GM08714 (cell line): Measurements from ENCODE around the gene STXBP4.

ENCODE experiments used
- H3K4me3 ChIP-seq: fragments of 200-500 bp; sonication (Bioruptor generic); 2 replicates; pipeline ENCODE4 v1.5.1; 2014; ENCODE audit warnings: mild to moderate bottlenecking, low read length, inconsistent platforms
- ZNF274 ChIP-seq: IDR thresholded peaks from 2 replicates; pipeline ENCODE4 v1.6.1; 2012; ENCODE audit warnings: mild to moderate bottlenecking, low read depth, low read length

STXBP4 gene

GRCh38 chr17:54950116-54950515, 18.4 kb upstream of the STXBP4 start:
- no peak for TF ChIP-seq ZNF274
- H3K4me3 ChIP-seq: no peak overlapping the region

GRCh38 chr17:54951286-54951685, 17.3 kb upstream of the STXBP4 start:
- TF ChIP-seq ZNF274: no peak

GRCh38 chr17:54956791-54957190, 11.8 kb upstream of the STXBP4 start:
- H3K4me3 ChIP-seq: no peak overlapping the region
- TF ChIP-seq ZNF274: no peak

More at GRCh38 chr17:54951286-54951685, 17.3 kb upstream of the STXBP4 start:
- H3K4me3 ChIP-seq: no peak overlapping the region

- TF ChIP-seq ZNF274: no peak
- H3K4me3 ChIP-seq: peak overlapping the region; percentile 68
Measured at GRCh38 chr17:54967621-54968261, 824 bp upstream of the STXBP4 start.

GRCh38 chr17:54968988-54969332, 395 bp downstream of the STXBP4 start:
- TF ChIP-seq ZNF274: no peak
- H3K4me3 ChIP-seq: peak overlapping the region; percentile 68

GRCh38 chr17:54969658-54970572, 1.4 kb downstream of the STXBP4 start:
- no peak for TF ChIP-seq ZNF274
- H3K4me3 ChIP-seq: peak overlapping the region; percentile 68

- TF ChIP-seq ZNF274: no peak
- no peak overlapping the region for H3K4me3 ChIP-seq
Measured at GRCh38 chr17:54971147-54971546, 2.6 kb downstream of the STXBP4 start.

GRCh38 chr17:54971901-54972300, 3.3 kb downstream of the STXBP4 start:
- no peak for TF ChIP-seq ZNF274
- H3K4me3 ChIP-seq: no peak overlapping the region

GRCh38 chr17:54972406-54973138, 4.0 kb downstream of the STXBP4 start:
- no peak overlapping the region for H3K4me3 ChIP-seq
- no peak for TF ChIP-seq ZNF274

GRCh38 chr17:54974759-54975158, 6.2 kb downstream of the STXBP4 start:
- H3K4me3 ChIP-seq: no peak overlapping the region
- TF ChIP-seq ZNF274: no peak

GRCh38 chr17:54976316-54976715, 7.8 kb downstream of the STXBP4 start:
- no peak overlapping the region for H3K4me3 ChIP-seq
- TF ChIP-seq ZNF274: no peak

- H3K4me3 ChIP-seq: no peak overlapping the region
- no peak for TF ChIP-seq ZNF274
Measured at GRCh38 chr17:54977744-54978143, 9.2 kb downstream of the STXBP4 start.

- H3K4me3 ChIP-seq: no peak overlapping the region
- TF ChIP-seq ZNF274: no peak
Measured at GRCh38 chr17:54979657-54980056, 11.1 kb downstream of the STXBP4 start.

GRCh38 chr17:54980375-54980774, 11.8 kb downstream of the STXBP4 start:
- no peak overlapping the region for H3K4me3 ChIP-seq
- TF ChIP-seq ZNF274: no peak

GRCh38 chr17:54982399-54982798, 13.8 kb downstream of the STXBP4 start:
- no peak for TF ChIP-seq ZNF274
- H3K4me3 ChIP-seq: no peak overlapping the region

- no peak overlapping the region for H3K4me3 ChIP-seq
- TF ChIP-seq ZNF274: no peak
Measured at GRCh38 chr17:54983260-54983659, 14.7 kb downstream of the STXBP4 start.
